Karpas-422 (cell line): Measurements from ENCODE around the gene PDAP1. TPM values are rescaled to one million over a fixed set of nuclear protein-coding genes. Genes with fewer than 3 reads are reported as not detected.
"Not testable (repeated sequence)": the region's sequence is repeated elsewhere in the genome, so short reads cannot be mapped to it uniquely, and the experiment has no call there.

ENCODE experiments used
- DNase-seq: peaks from one replicate; pipeline ENCODE4 v3.0.0-alpha.2; 2015
- H2AFZ ChIP-seq: fragments of 200-600 bp; sonication (generic); 2 replicates; pipeline ENCODE4 v1.6.1; 2014; ENCODE audit warnings: antibody characterized with exemption, low read length, mixed read lengths
- H3K27ac ChIP-seq: fragments of 200-600 bp; sonication (generic); 2 replicates; pipeline ENCODE4 v1.5.1; 2014; ENCODE audit warnings: mild to moderate bottlenecking, low read length, moderate library complexity
- H3K27me3 ChIP-seq: fragments of 200-600 bp; sonication (generic); 2 replicates; pipeline ENCODE4 v1.6.1; 2014; ENCODE audit warnings: low read length, mixed read lengths
- H3K36me3 ChIP-seq: fragments of 200-600 bp; sonication (generic); 2 replicates; pipeline ENCODE4 v1.6.1; 2014; ENCODE audit warnings: low read length, mixed read lengths; ENCODE audit not compliant: insufficient read depth
- H3K4me1 ChIP-seq: fragments of 200-600 bp; sonication (generic); 2 replicates; pipeline ENCODE4 v1.6.1; 2014; ENCODE audit warnings: mild to moderate bottlenecking, low read length, mixed read lengths
- H3K4me2 ChIP-seq: fragments of 200-600 bp; sonication (generic); 2 replicates; pipeline ENCODE4 v1.6.1; 2014; ENCODE audit warnings: low read length, low read depth, mild to moderate bottlenecking; ENCODE audit not compliant: poor library complexity, severe bottlenecking
- H3K4me3 ChIP-seq: fragments of 200-600 bp; sonication (generic); 2 replicates; pipeline ENCODE4 v1.5.1; 2014; ENCODE audit warnings: mild to moderate bottlenecking, antibody characterized with exemption, low read length, mixed read lengths
- H3K79me2 ChIP-seq: fragments of 200-600 bp; sonication (generic); 2 replicates; pipeline ENCODE4 v1.6.1; 2014; ENCODE audit warnings: mild to moderate bottlenecking, low read length, mixed read lengths
- H3K9ac ChIP-seq: fragments of 200-600 bp; sonication (generic); 2 replicates; pipeline ENCODE4 v1.6.0; 2014; ENCODE audit warnings: low read length
- H3K9me2 ChIP-seq: fragments of 200-600 bp; sonication (generic), shearing (Covaris generic); replicated peaks from 2 replicates; pipeline ENCODE4 v1.6.0; 2014; ENCODE audit warnings: mild to moderate bottlenecking, low read length, moderate library complexity; ENCODE audit not compliant: insufficient read depth
- H3K9me3 ChIP-seq: fragments of 300-700, 200-600 bp; sonication (generic); 2 replicates; pipeline ENCODE4 v1.6.1; 2014; ENCODE audit warnings: low read length, mixed read lengths
- H4K20me1 ChIP-seq: fragments of 200-600 bp; sonication (generic); 2 replicates; pipeline ENCODE4 v1.6.1; 2014; ENCODE audit warnings: mild to moderate bottlenecking, antibody characterized with exemption, low read length, low read depth; ENCODE audit not compliant: insufficient read depth
- total RNA-seq: library from RNA; depleted of rRNA; stranded (reverse); fragments of >200 nt; shearing (Covaris generic); gene quantifications from 2 replicates; pipeline ENCODE4 v1.2.3, GENCODE V29; 2014; ENCODE audit warnings: low replicate concordance

Gene PDAP1
- total RNA-seq, 1 experiment from 2014 or later = 14.2 TPM

GRCh38 chr7:99381664-99382075 lies 26.7 kb downstream of the PDAP1 start:
- peaks cover 12% of the 10 kb centered on the region; the same call in 1 of the 2 replicates for H3K36me3 ChIP-seq
- H2AFZ ChIP-seq = no peak overlapping the region
- no peak overlapping the region for H3K4me2 ChIP-seq
- no peaks in the 10 kb centered on the region for H3K9me2 ChIP-seq
- no peak for DNase-seq
- no peak overlapping the region for H3K4me3 ChIP-seq
- H3K9me3 ChIP-seq = no peaks in the 10 kb centered on the region
- no peak overlapping the region for H3K9ac ChIP-seq
- no peaks in the 10 kb centered on the region for H3K27me3 ChIP-seq
- no peak overlapping the region; the same call in 1 of the 2 replicates for H3K27ac ChIP-seq
- H3K79me2 ChIP-seq = peaks cover 65% of the 10 kb centered on the region
- 0 out of 2 replicates have a peak, but pooled peaks cover 4% of the 10 kb centered on the region for H4K20me1 ChIP-seq
- H3K4me1 ChIP-seq = peaks cover 37% of the 10 kb centered on the region

GRCh38 chr7:99380823-99381663 lies 27.4 kb downstream of the PDAP1 start:
- H3K9me3 ChIP-seq = no peaks in the 10 kb centered on the region
- H3K9ac ChIP-seq = peak overlapping the region; percentile 72
- H4K20me1 ChIP-seq = 0 out of 2 replicates have a peak, but pooled peaks cover 4% of the 10 kb centered on the region
- H3K79me2 ChIP-seq = peaks cover 71% of the 10 kb centered on the region
- no peak overlapping the region for H2AFZ ChIP-seq
- H3K4me3 ChIP-seq = peak overlapping the region; percentile 56
- H3K27ac ChIP-seq = peak overlapping the region; percentile 87
- H3K4me2 ChIP-seq = peak overlapping the region; percentile 57
- H3K4me1 ChIP-seq = peaks cover 39% of the 10 kb centered on the region
- peaks cover 12% of the 10 kb centered on the region; the same call in 1 of the 2 replicates for H3K36me3 ChIP-seq
- no peaks in the 10 kb centered on the region for H3K27me3 ChIP-seq
- no peaks in the 10 kb centered on the region for H3K9me2 ChIP-seq
- peak; percentile 59 for DNase-seq

DNA sequence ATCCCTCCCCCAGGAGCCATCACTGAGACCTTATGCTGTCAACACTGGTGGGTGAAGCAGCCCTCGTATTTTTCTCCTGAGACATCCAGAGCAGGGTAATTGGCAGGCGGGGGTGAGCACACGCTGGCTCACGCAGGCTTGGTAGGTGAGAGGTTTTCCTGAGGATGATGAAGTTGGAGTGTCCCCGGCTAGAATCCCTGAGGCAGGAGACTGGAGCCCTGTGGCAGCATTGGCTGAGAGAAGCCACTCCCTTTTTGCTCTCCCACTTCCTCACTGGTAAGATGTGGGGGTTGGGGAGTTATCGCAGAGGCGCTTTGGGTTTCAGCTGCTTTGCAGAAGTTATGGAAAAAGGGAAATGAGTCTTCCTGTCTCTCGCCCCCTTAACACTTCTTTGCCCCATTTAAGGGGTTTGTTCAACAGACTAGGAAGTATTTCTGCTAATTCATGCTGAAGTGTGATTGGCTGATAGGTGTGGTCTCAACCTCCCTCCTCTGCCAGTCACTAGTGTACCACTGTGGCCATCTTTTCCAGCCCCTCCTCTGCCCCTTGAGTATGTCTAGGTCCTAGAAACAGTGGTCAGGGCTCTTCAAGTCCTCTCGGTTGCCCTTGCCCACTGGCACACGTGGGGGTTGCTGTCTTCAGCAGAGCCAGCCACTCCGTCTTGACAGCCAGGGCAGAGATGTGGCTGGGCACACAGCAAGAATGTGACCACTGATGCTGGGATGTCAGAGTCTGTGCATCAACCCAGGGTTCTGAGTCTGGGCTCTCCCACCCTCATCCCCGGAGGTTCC lies 28.2 kb downstream of the PDAP1 start:
- Histone ChIP-seq H3K27ac (peak overlapping the region; percentile 87), H4K20me1 (0 out of 2 replicates have a peak, but pooled peaks cover 4% of the 10 kb centered on the region), H3K9ac (peak overlapping the region; percentile 72), H3K4me1 (peaks cover 47% of the 10 kb centered on the region), H3K27me3 (no peaks in the 10 kb centered on the region), H3K9me3 (no peaks in the 10 kb centered on the region), H2AFZ (no peak overlapping the region), H3K79me2 (peaks cover 80% of the 10 kb centered on the region), H3K9me2 (no peaks in the 10 kb centered on the region), H3K4me3 (peak overlapping the region; percentile 56), H3K36me3 (peaks cover 12% of the 10 kb centered on the region; the same call in 1 of the 2 replicates), H3K4me2 (peak overlapping the region; percentile 57)
- DNase-seq = peak; percentile 88

DNA sequence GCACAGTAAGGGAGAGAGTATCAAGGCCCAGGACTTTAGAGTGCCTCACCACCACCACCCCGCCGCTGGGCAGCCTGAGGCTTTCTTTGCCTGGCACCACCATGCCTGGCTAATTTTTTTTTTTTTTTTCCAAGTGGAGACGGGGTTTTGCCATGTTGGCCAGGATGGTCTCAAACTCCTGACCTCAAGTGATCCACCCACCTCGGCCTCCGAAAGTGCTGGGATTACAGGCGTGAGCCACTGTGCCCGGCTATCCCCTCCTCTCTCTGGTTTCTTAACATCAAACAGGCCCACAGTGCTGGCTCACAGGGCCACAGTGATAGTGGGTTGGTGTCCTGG lies 28.7 kb downstream of the PDAP1 start:
- H2AFZ ChIP-seq, H3K9me2 ChIP-seq, H4K20me1 ChIP-seq, H3K9me3 ChIP-seq, DNase-seq, H3K27me3 ChIP-seq: not testable (repeated sequence)
- Histone ChIP-seq H3K4me1 (peaks cover 47% of the 10 kb centered on the region), H3K4me3 (peak overlapping the region; percentile 56; the same call in 1 of the 2 replicates), H3K9ac (peak overlapping the region; percentile 72), H3K79me2 (peaks cover 85% of the 10 kb centered on the region), H3K4me2 (peak overlapping the region; percentile 57), H3K27ac (peak overlapping the region; percentile 87), H3K36me3 (peaks cover 12% of the 10 kb centered on the region; the same call in 1 of the 2 replicates)

DNA sequence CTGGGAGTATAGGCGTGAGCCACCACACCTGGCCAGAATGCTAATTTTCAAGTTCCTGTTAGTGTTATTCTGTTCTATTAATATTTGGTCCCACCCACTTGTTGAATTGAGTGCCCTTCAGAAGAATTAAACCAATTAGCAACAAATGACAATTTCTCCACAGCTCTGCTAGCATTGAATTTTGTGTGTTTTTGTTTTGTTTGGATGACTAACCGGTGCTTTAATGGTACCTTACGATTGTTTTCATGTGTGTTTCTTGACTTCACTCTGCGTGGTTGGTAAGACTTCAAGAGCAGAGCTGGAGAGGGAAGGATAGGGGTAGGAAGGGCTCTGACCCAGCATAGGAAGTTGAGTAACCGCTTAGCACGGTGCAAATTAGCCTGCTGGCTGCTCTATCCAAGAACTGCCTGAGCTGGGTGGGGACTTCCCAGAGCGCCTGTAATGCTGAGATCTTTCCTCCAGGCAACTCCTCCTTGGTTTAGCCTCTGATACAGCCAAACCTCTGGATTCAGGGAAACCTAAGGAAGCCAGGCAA lies 29.3 kb downstream of the PDAP1 start:
- Histone ChIP-seq H3K36me3 (peaks cover 12% of the 10 kb centered on the region; the same call in 1 of the 2 replicates), H3K9me2 (no peaks in the 10 kb centered on the region), H3K4me1 (peaks cover 50% of the 10 kb centered on the region), H3K4me3 (peak overlapping the region; percentile 56; the same call in 1 of the 2 replicates), H3K79me2 (peaks cover 82% of the 10 kb centered on the region), H3K9me3 (no peaks in the 10 kb centered on the region), H4K20me1 (0 out of 2 replicates have a peak, but pooled peaks cover 4% of the 10 kb centered on the region), H3K27me3 (no peaks in the 10 kb centered on the region), H3K27ac (peak overlapping the region; percentile 87), H2AFZ (no peak overlapping the region), H3K9ac (peak overlapping the region; percentile 72), H3K4me2 (peak overlapping the region; percentile 57)
- DNase-seq = peak; percentile 59

- H3K4me1 ChIP-seq = peaks cover 41% of the 10 kb centered on the region
Observed at GRCh38 chr7:99375070-99375807, 33.2 kb downstream of the PDAP1 start.

DNA sequence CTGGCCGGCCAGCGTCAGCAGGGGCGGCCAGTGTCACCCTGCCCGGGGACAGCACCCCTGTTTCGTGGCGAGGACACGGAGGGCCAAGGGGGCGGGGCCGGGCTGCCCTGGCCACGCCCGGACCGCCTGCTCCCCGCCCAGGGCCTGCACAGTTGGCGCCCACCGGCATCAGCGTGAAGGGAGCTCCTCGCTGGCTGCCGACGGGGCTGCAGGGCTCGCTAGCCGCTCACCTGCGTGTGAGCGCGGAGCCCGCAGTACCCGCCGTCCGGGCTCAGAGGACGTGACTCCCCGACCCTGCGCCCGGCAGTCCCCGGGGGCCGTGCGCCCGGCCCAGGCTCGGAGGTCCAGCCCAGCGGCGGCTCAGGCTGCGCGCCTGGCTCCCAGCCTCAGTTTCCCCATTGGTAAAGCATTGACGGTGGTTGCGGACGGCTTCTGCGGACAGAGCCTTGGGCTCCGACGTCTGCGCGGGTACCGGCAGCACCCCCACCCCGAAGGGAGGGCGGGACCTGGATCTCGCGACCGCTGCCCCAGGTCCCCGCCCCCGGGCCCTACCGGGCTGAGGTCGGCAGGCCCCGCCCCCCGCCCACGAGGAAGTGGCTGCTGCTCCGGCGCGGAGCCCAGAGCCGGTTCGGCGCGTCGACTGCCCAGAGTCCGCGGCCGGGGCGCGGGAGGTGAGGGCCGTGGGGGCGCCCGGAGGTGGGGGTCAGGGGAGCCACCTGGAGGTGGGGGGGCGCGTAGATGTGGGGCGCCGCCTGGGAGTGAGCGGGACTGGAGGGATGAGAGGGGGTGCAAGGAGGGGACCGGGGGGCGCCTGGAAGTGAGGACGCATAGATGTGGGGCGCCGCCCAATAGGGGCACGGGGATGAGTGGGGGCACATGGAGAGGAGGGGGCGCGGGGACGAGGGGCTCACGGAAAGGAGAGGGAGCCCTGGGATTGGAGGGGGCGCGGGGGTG lies 34.0 kb downstream of the PDAP1 start, which contains the start of gene ARPC1B:
TSS of gene ARPC1B (plus strand) at position 620 of the 954 bp plus-strand sequence. CDS start 10,985 bp downstream, outside the sequence.
- H3K9ac ChIP-seq = peak within 1 kb of the TSS; percentile 96
- no peaks in the 10 kb centered on the region for H3K27me3 ChIP-seq
- H3K36me3 ChIP-seq = 0 out of 2 replicates have a peak, but pooled peaks cover 8% of the 10 kb centered on the region
- H2AFZ ChIP-seq = peak within 1 kb of the TSS; percentile 99; the same call in 1 of the 2 replicates
- DNase-seq = peak; percentile 94
- no peaks in the 10 kb centered on the region for H4K20me1 ChIP-seq
- peak within 1 kb of the TSS; percentile 76 for H3K27ac ChIP-seq
- H3K4me2 ChIP-seq = peak within 1 kb of the TSS; percentile 98
- peaks cover 41% of the 10 kb centered on the region for H3K79me2 ChIP-seq
- H3K9me3 ChIP-seq = no peaks in the 10 kb centered on the region
- H3K9me2 ChIP-seq = no peaks in the 10 kb centered on the region
- H3K4me3 ChIP-seq = peak within 1 kb of the TSS; percentile 97
- H3K4me1 ChIP-seq = peaks cover 33% of the 10 kb centered on the region

More at GRCh38 chr7:99375070-99375807, 33.2 kb downstream of the PDAP1 start:
- peak overlapping the region; percentile 97 for H3K4me3 ChIP-seq
- DNase-seq = peak; percentile 83
- no peaks in the 10 kb centered on the region for H3K9me2 ChIP-seq
- H3K36me3 ChIP-seq = 0 out of 2 replicates have a peak, but pooled peaks cover 8% of the 10 kb centered on the region
- H2AFZ ChIP-seq = 0 out of 2 replicates have a peak overlapping the region, but pooled peaks have one; percentile 34
- H3K4me2 ChIP-seq = peak overlapping the region; percentile 98
- H3K27ac ChIP-seq = peak overlapping the region; percentile 76
- H3K9ac ChIP-seq = peak overlapping the region; percentile 96
- no peaks in the 10 kb centered on the region for H4K20me1 ChIP-seq
- H3K79me2 ChIP-seq = peaks cover 49% of the 10 kb centered on the region
- no peaks in the 10 kb centered on the region for H3K27me3 ChIP-seq
- no peaks in the 10 kb centered on the region for H3K9me3 ChIP-seq
